GM18951 (cell line): ENCODE measurements around the gene ARL6IP1.
A peak's percentile ranks its signal among the peaks of the same experiment; 100 is the strongest.

Experiments used
- POLR2A ChIP-seq: IDR thresholded peaks from 4 replicates; pipeline ENCODE4 v1.6.1; 2011; ENCODE audit warnings: mild to moderate bottlenecking; ENCODE audit not compliant: insufficient read length, insufficient read depth; ENCODE audit errors: extremely low read depth
- in situ Hi-C: fragments of 300-500 bp; cut with MboI; formaldehyde crosslinking; loops from one replicate; pipeline ENCODE4 v1.12.0; 2022; ENCODE audit warnings: low sequenced_read_pairs, mixed read lengths, inconsistent platforms; ENCODE audit not compliant: unreplicated experiment

ARL6IP1 gene

DNA sequence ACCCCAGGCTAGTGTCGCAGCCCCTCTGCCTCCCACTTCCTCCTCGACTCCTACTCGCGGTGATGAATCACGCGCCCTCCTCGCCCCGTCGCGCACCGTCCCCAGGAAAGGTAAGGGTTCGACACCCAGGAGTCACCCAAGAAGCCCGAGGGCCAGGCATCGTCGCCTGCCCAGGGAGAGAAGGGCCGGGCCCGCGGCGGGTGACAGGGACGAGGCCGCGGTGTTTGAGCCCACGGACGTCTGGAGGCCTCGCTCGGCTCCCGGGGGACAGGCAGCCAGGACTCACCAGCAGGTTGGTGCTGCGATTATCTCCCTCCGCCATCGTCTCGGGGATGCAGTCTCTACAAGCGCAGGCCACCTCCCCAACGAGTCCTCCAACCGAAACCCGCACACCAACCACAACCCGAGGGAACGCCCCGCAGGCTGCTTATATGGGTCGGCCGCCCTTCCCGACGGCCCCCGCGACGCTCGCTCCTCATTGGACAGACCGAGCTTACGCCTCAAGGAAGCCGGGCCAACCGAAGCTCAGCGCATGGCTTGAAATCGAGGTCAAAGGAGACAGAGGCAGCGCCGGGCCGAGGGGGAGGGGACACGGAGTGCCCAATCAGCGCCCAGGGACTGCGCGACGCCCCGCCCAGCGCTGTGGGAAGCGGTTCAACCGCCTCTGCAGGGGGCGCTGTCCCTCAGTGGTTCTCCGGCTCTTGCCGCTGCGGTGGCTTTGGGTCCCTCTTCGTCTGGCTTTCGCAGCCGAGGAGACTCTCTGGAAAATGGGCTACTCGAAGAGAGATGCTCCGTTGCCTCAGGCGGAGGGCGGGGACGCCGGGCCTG, at the start of gene ARL6IP1:
Gene ARL6IP1 (minus strand): TSS at position 405 of the 828 bp plus-strand sequence. CDS start 83 bp downstream, at position 322.
- in situ Hi-C loops = no loop called here
- peak; percentile 98 for TF ChIP-seq POLR2A

DNA sequence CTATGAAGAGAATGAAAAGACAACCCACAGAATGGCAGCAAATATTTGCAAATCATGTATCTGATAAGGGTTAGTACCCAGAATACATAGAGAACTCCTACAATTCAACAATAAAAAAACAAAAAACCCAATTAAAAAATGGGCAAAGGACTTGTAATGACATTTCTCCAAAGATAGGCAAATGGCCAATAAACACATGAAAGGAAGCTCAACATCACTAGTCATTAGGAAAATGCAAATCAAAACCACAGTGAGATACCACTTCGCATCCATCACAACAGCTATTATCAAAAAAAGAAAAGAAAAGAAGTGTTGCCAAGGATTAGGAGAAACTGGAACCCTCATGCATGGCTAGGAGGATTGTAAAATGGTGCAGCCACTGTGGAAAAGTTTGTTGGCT, 45.1 kb upstream of the ARL6IP1 start:
- in situ Hi-C loops = no loop called here
- no peak for TF ChIP-seq POLR2A

DNA sequence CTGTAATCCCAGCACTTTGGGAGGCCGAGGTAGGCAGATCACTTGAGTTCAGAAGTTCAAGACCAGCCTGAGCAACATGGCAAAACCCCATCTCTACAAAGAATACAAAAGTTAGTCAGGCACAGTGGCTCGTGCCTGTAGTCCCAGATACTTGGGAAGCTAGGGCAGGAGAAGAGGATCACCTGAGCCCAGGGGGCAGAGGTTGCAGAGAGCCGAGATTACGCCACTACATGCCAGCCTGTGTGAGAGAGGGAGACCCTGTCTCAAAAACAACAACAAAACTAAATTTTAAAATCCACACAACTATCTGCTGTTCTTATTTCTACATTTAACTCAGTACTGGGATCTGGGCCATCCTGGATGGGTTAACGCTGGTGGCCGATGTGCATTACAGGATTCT, 41.2 kb upstream of the ARL6IP1 start:
- no peak for TF ChIP-seq POLR2A
- in situ Hi-C loops = no loop called here

DNA sequence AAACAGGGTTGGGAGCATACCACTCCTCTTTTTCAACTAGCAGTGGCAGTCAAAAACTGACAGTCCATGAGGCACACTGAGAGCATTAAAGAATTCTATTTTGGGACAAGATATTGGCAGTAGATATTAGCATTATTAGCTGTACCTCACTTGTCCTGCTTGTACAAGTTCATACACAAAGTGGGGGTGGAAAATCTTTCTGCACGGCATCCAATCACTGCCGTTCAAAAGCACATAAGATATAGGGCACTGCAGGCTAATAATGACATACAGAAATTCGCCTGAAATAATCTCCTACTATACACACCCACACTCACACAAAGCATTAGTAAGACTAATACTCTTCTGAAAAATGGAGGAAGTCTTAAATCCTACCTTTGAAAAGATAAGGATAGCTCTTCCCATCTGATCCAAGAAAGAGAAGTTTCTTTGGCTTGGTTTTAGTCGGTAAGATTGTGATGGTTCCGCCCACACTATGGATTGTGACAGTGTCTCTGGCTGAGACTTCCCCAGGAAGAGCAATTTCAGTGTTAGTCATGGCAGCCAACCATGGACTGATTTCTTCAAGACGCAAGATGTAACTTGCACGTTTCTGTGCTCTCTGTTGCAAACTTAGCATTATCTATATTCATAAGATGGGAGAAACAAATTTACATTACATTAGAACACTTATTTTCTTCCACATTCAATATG, 40.6 kb upstream of the ARL6IP1 start:
- TF ChIP-seq POLR2A = no peak
- in situ Hi-C loops = no loop called here

DNA sequence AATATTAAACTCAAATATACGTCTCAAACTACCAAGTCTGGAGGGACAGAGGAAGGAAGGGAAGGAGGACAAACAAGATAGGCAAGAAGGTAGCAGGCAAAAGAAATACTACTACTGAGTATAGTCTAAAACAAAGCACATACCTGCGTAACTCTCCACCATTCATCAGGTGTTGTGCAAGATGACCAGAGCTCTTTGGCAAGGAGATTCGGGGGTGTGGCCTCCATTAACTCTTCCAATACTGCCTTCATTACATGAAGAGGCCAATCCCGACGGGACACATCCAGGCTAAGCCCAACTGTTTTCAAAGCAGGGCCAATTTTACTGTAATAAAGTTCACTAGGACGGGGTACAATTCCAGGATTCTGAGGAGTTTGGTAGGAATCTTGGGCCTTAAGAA, 38.2 kb upstream of the ARL6IP1 start:
- in situ Hi-C loops = no loop called here
- no peak for TF ChIP-seq POLR2A

DNA sequence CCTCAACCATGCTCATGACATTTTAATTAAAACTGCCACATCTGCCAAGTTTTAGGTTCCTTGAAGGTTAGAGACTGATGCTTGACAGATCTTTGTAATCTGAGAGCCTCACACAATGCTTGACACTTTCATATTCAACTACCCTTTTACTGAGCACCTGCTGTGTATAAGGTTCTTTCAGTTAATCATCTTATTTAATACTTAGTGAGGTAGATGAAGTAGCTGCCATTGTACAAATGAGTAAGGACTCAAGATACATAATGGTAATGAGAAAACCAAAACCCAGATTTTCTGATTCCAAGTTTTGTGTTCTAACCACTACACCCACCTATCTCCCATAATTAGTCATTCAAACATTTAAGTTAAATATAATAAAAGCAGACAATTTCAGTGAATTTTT, 35.4 kb upstream of the ARL6IP1 start:
- no peak for TF ChIP-seq POLR2A
- in situ Hi-C loops = no loop called here

DNA sequence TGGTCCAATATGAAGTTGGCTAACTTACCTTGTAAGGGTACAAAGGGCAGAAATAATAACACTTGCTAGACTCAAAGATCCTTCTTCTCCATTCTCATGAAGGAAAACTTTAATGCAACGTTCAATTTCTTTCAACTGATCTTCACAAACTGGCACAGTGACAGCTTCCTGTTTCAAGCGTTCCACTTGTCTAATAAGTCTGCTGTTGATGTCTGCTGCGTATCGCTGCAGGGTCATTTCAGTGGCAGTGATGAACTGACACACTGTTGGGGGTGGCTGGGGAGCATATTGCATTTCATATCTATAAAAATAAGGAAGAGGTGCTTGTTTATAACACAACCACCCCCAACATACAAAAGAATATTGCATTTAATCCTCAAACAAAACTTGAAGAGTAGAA, 33.5 kb upstream of the ARL6IP1 start:
- in situ Hi-C loops = no loop called here

DNA sequence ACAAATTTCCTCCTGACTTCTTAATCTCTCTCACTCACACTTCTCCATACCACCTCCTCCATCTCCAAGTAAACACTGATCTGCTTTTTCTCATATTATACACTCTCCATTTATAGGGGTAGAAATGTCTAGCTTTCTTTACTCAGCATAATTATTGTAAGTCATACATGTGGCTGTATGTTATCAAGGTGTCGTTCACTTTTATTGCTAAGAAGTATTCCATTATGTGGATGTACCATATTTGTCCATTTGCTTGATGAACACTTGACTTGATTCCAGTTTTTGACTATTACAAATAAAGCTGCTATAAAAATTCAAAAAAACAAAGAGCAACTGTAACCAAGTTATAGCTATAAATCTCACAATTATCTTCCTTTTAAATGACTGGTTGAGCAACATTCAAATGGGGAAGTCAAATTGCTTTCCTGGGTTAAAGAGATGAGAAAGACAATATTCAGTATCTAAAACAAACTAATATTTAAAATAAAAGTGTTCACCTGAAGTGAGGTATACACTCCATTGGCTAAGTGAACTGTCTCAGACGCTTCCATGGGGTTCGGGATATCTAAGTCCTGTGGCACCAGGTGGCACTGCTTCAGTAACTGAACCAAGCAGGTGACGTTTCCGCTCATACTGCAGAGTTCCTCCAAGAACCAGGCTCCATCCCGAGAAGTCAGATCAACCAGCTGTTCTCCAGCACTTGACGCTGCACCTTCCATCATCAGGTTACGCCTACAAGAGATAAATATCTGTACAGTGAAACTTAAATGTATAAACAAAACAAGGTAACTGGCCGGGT, 32.6 kb upstream of the ARL6IP1 start:
- in situ Hi-C loops = no loop called here
- TF ChIP-seq POLR2A = no peak

More for the DNA sequence above, 33.5 kb upstream of the ARL6IP1 start:
- no peak for TF ChIP-seq POLR2A

DNA sequence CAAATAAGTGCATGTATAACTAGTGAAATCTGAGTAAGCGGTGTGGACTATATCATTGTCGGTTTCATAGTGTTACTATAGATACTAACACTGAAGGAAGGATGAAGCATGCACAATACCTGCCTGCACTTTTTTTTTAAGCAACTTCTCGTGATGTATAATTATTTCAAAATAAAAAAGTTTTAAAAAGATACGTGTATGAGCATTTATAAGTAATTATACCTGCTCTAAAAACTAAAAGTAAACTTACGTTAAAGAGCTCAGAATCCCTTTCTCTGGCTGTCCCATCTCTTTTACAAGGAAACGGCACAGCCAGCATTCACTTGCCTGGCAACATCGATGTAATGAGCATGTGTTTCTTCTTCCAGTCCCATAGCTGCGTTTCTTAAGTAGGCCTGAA, 31.3 kb upstream of the ARL6IP1 start:
- in situ Hi-C loops = no loop called here
- no peak for TF ChIP-seq POLR2A

DNA sequence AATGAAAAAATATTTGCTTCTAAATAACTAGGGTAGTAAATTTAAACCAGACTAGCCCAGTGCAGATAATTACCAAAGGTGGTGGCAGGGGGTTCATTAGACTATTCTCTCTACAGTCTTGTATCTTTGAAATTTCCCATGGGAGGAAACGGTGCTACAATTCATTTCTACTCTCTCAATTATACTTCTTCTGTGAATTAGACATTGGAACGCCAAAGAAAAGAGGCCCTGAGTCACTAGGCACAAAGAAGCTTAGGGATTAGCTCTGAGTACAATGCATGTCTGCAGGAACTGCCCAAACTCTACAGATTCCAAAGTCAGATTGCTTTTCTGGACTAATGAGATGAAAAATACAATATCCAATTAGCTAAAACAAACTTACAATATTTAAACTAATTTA, 30.7 kb upstream of the ARL6IP1 start:
- TF ChIP-seq POLR2A = no peak

DNA sequence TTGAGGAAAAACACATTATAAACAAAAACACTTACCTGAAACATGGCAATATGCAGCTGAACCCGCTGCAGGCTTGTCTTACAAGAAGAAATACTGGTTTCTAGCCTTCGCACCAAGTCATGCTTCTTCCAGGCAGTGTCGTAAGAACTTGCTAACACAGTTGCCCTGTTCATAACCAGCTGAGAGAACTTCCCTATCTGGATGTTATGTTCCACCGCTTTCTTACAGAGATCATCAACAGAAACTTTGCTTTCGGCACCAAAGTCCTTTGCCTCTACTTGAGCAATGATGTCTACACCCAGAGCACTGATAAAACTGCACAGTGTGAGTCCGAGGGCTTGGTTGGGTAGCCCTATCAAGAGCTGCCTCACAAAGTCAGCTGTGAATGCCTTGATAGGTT, 27.9 kb upstream of the ARL6IP1 start:
- no peak for TF ChIP-seq POLR2A
- in situ Hi-C loops = no loop called here

More for the DNA sequence above, 30.7 kb upstream of the ARL6IP1 start:
- in situ Hi-C loops = no loop called here

DNA sequence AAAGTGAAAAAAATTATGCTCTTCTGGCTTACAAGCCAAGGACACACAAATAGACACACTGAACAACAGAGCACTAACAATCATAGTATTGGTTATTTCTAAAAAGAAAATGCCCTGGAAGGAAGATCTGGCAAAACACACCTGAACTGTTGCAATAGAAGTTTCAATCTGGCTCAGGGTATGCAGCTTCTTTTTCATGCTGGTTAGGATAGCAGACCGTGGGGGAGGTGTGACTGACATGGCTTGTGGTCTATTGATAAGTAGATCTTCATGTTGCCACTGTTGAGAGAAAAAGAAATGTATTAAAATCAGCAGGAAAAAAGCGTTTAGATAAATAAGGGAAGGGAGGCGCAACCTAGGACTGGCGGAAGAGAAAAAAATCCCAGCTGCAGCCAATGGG, 26.5 kb upstream of the ARL6IP1 start:
- TF ChIP-seq POLR2A = no peak
- in situ Hi-C loops = no loop called here

DNA sequence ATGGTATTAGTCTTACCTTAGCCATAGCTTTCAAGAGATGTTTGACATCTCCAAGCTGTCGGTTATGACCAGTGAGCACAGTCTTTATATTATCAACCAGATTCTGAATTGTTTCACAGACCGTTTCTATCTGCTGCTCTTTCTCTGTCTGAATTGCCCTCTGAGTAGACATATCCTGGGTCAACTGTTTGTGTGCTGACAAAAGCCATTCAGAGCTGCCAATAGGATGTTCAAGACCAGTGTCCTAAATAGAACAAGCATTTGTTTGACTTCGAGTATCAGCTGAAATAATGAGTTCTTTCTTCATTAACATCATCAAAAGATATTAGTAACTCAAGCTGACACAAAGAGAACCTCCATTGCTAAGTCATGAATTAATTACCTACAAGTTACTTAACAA, 14.9 kb upstream of the ARL6IP1 start:
- in situ Hi-C loops = no loop called here
- TF ChIP-seq POLR2A = no peak
